SKM-1 treated with dmso at 0.1 percent for 144 hours (cell line): ENCODE results near the gene TULP3.

ENCODE experiments used
- DNase-seq: peaks from one replicate; lab custom pipeline; 2025; ENCODE audit not compliant: unreplicated experiment; lab: John Stamatoyannopoulos, UW

TULP3 gene

GRCh38 chr12:2963760-2964292 lies 73.1 kb downstream of the TULP3 start:
- no peak for DNase-seq

- no peak for DNase-seq
These were observed 77.0 kb downstream of the TULP3 start for GRCh38 chr12:2967651-2968050.

GRCh38 chr12:2970744-2971143 lies 80.1 kb downstream of the TULP3 start:
- DNase-seq: no peak

- no peak for DNase-seq
These were observed 82.9 kb downstream of the TULP3 start for GRCh38 chr12:2973566-2973965.

GRCh38 chr12:2974560-2974971 lies 83.9 kb downstream of the TULP3 start:
- DNase-seq: no peak

GRCh38 chr12:2976581-2976996 lies 85.9 kb downstream of the TULP3 start:
- DNase-seq: no peak

GRCh38 chr12:2977776-2978175 lies 87.1 kb downstream of the TULP3 start:
- no peak for DNase-seq

GRCh38 chr12:2979806-2980205 lies 89.1 kb downstream of the TULP3 start:
- DNase-seq: no peak

GRCh38 chr12:2980630-2981029 lies 89.9 kb downstream of the TULP3 start:
- DNase-seq: no peak

- DNase-seq: no peak
These were observed 91.7 kb downstream of the TULP3 start for GRCh38 chr12:2982361-2982760.

GRCh38 chr12:2984249-2984648 lies 93.6 kb downstream of the TULP3 start:
- DNase-seq: no peak

GRCh38 chr12:2984698-2985097 lies 94.0 kb downstream of the TULP3 start:
- DNase-seq: no peak

GRCh38 chr12:2986876-2987275 lies 96.2 kb downstream of the TULP3 start:
- no peak for DNase-seq

GRCh38 chr12:2988494-2988893 lies 97.8 kb downstream of the TULP3 start:
- DNase-seq: no peak
